Right kidney (tissue), 1 donor: Measurements from ENCODE around the gene SSNA1.
A peak's percentile ranks its signal among the peaks of the same experiment; 100 is the strongest.

Source experiments
- DNase-seq: peaks from one replicate; pipeline ENCODE4 v3.0.0-alpha.2; 2016

The SSNA1 gene

GRCh38 chr9:137198051-137198901 is 9.8 kb downstream of the SSNA1 start:
- no peak for DNase-seq

- DNase-seq: no peak
Observed at GRCh38 chr9:137198902-137199283, 10.4 kb downstream of the SSNA1 start.

- DNase-seq: no peak
Observed at GRCh38 chr9:137199411-137200121, 11.1 kb downstream of the SSNA1 start.

- peak; percentile 86 for DNase-seq
Observed at GRCh38 chr9:137200311-137201204, 12.1 kb downstream of the SSNA1 start, which contains the start of gene TPRN. Gene TPRN, minus strand, starts transcription at chr9:137200741. Its CDS starts 30 bp downstream, at chr9:137200711.

- no peak for DNase-seq
Observed at GRCh38 chr9:137201205-137201868, 12.9 kb downstream of the SSNA1 start.

GRCh38 chr9:137202966-137203365 is 14.5 kb downstream of the SSNA1 start:
- no peak for DNase-seq

DNA sequence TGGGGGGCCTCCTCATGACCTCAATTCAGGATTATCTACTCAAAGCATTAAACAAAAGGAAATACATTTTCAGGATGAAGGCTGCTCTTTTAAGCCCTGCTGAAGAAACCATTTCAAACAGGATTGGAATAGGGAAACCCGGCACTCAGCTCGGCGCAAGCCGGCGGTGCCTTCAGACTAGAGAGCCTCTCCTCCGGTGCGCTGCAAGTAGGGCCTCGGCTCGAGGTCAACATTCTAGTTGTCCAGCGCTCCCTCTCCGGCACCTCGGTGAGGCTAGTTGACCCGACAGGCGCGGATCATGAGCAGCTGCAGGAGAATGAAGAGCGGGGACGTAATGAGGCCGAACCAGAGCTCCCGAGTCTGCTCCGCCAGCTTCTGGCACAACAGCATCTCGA is 16.3 kb downstream of the SSNA1 start:
- DNase-seq: no peak

- DNase-seq: peak; percentile 88
Observed at GRCh38 chr9:137205126-137206069, 16.9 kb downstream of the SSNA1 start, which contains the start of the genes NDOR1 and TMEM203. Gene NDOR1, plus strand, starts transcription at chr9:137205700. Its CDS starts 78 bp downstream, at chr9:137205778. Gene TMEM203, minus strand, starts transcription at chr9:137205648. Its CDS starts 234 bp downstream, at chr9:137205414.

DNA sequence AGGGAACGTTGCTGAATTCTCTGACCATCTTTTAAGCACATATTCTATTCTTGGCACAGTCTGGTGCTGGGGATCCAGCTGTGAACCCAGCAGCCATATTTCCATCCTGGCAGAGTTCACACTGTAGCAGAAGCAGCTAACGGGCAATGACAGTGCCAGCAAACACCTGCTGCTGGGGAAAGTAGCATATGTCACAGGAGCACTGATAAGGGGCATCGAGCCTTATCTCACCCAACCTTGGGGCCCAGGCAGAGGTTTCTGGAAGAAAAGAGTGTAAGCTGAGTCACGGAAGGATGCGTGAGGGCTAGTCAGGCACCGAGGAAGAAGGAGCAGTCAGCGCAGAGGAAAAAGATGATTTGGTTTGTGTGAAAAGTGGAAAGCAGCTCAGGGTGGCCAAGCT is 18.1 kb downstream of the SSNA1 start:
- no peak for DNase-seq

- no peak for DNase-seq
Observed at GRCh38 chr9:137211532-137211931, 23.1 kb downstream of the SSNA1 start.

GRCh38 chr9:137212520-137212919 is 24.0 kb downstream of the SSNA1 start:
- no peak for DNase-seq

DNA sequence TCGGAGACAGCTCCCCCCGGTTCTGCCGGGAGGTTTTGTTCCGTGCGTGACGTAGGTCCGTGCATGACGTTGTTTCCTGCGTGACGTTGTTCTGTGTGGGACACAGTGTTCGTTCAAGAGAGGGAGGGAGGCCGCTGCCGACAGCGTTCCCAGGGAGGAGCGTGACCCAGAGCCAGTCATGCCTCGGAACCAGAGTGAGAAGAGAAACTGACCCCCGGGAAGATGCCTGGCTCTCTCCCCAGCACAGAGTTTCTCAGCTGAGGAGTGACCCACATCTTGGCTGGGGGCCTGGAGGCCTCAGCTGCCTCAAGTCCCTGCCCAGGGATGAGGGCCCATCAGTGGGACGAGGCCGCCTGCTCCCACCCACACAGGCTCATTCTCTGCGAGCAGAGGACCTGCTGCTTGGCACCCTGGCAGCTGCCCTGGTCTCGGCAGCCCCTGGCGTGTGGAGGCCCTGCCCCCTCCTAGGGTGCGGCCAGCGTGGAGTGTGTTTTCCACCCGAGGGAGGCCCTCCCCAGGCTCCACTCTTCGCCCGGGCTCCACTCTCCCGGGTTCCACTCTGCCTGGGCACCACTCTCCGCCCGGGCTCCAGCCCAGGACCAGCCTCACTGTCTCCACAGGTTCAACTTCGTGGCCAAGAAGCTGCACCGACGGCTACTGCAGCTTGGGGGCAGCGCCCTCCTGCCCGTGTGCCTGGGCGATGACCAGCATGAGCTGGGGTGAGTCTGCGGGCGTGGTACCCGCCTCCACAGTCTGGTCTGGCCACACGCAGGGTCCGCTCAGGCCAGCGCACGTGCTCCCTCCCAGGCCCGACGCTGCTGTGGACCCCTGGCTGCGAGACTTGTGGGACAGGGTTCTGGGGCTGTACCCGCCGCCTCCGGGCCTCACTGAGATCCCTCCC is 24.9 kb downstream of the SSNA1 start:
- DNase-seq: no peak

GRCh38 chr9:137214620-137215019 is 26.1 kb downstream of the SSNA1 start:
- no peak for DNase-seq

- no peak for DNase-seq
Observed at GRCh38 chr9:137215196-137215986, 26.9 kb downstream of the SSNA1 start.

GRCh38 chr9:137216188-137216965 is 27.9 kb downstream of the SSNA1 start:
- DNase-seq: no peak

DNA sequence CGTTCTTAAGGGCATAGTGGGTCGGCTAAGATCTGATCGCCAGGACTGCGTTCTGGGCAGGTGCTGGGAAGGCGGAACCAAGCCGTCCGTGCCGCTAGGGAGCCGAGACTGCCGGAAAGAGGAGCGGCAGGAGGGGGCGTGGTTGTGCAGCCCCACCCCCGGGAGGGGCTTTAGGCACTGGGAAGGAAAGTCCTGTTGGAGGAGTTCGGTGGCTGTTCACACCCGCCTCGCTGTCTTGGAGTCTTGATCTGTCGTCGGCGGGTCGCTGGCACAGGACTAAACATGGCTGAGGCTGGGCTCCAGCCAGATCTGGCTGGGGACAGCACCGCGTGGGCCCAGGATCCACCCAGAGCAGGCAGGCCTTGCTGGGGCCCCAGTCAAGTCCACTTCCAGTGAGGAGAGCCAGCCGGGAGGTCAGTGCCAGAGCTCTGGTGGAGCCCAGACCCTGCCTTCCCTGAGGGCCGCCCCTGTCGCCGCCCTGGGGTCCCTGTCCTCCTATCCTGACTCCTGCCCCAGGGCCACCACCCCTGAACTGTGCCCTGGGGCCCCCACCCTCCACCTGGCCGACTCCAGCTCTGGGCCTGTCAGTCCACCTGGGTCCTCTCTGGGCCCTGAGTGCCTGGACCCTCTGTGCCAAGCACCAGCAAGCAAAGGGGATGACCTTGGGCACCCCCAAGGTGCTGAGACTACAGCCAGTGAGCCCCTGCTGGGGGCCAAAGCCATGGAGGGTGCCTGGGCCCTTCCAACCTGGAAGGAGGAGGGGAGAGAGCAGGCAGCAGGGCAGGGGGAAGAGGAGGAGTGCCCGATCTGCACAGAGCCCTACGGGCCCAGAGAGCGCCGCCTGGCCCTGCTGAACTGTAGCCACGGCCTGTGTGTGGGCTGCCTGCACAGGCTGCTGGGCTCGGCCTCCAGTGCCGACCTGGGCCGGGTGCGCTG is 29.1 kb downstream of the SSNA1 start:
- no peak for DNase-seq
